Measurements from ENCODE around the gene MAP7. TPM values are rescaled to one million over a fixed set of nuclear protein-coding genes. Genes with fewer than 3 reads are reported as not detected.

The MAP7 gene
- total and polyA plus RNA-seq, 2 donors = 3.3 to 10.4 TPM

GRCh38 chr6:136361787-136362186 lies 188.4 kb downstream of the MAP7 start:
- Histone ChIP-seq H3K4me3 (ENCODE audit: low read depth, low read length) (no peak overlapping the region), H3K36me3 (ENCODE audit: insufficient read depth) (no peaks in the 10 kb centered on the region), H3K27ac (ENCODE audit: low read depth) (no peak overlapping the region), H3K4me1 (ENCODE audit: insufficient read depth) (no peaks in the 10 kb centered on the region)
- no peak for DNase-seq (ENCODE audit: extremely low spot score)
- WGBS = 92% methylated on average over 2 of the region's 2 CpGs

DNA sequence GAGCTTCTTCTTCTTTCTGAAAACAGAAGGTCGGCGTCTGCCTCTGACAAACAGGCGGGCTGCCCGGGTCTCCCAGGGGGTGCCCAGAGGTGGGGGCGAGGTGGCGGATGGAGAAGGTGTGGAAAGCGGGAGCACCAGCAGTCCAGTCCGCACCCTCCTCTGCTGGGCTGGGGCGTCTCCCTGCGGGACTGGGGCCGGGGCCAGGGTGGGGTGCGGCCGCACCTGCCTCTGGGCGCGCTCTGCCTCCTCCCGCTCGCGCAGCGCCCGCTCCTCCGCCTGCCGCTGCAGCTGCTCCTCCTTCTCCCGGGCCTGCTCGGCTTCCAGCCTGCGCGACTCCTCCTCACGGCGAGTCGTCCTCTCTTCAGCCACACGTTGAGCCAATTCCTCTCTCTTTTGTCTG lies 189.4 kb downstream of the MAP7 start:
- H3K27ac ChIP-seq (ENCODE audit: low read depth) = no peak overlapping the region
- WGBS = 96% methylated on average over 30 of the region's 30 CpGs
- no peak overlapping the region for H3K4me3 ChIP-seq (ENCODE audit: low read depth, low read length)
- DNase-seq (ENCODE audit: extremely low spot score) = no peak
- no peaks in the 10 kb centered on the region for H3K4me1 ChIP-seq (ENCODE audit: insufficient read depth)
- no peaks in the 10 kb centered on the region for H3K36me3 ChIP-seq (ENCODE audit: insufficient read depth)

DNA sequence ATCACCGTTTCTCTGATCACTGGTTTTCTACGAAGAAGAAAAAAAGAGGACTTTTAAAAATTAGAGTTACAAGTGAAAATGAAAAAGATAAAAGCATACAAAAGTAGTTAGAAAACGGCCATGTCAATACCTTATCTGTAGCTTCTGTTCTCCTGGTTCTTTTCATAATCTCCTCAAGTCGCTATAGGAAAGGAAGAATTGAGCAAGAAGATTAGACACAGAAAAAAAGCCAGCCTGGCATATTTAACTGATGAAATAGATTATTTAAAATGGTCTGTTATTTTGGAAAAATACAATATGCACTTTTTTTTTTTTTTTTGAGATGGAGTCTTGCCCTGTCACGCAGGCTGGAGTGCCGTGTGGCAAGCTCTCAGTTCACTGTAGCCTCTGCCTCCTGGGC lies 190.4 kb downstream of the MAP7 start:
- Histone ChIP-seq H3K36me3 (ENCODE audit: insufficient read depth) (no peaks in the 10 kb centered on the region), H3K4me1 (ENCODE audit: insufficient read depth) (no peaks in the 10 kb centered on the region), H3K4me3 (ENCODE audit: low read depth, low read length) (no peak overlapping the region), H3K27ac (ENCODE audit: low read depth) (no peak overlapping the region)
- no peak for DNase-seq (ENCODE audit: extremely low spot score)
- 81% methylated on average over 6 of the region's 6 CpGs for WGBS

DNA sequence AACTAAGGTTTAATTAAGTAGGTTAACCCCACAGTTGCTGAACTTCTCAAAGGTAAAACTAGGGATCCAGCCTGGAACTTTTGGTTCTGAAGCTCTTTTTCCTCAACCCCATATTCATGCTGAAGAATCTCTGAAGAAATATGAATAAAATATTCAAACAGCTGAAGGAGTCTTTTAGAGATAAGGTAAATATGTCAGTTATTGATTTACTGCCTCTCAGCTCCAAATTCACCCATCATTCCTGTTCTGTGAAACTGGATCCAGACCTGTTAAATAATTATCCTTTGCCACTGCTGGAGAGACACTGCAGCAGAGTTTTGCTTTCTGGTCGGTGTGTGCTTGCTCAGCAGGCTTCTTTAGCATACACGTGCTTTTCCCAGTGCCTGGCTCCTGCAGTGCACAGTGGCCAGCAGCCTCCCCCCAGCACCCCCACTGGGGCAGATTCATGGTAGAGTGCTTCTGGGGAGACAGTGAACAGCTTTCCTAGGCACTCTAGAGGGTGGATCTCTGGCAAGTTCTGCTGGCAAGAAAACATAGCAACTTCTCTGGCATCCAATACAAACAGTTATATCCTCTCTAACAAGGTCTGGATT lies 198.6 kb downstream of the MAP7 start:
- no peak overlapping the region for H3K27ac ChIP-seq (ENCODE audit: low read depth)
- H3K4me1 ChIP-seq (ENCODE audit: insufficient read depth) = no peaks in the 10 kb centered on the region
- 9% methylated on average over 2 of the region's 2 CpGs for WGBS
- no peak overlapping the region for H3K4me3 ChIP-seq (ENCODE audit: low read depth, low read length)
- no peak for DNase-seq (ENCODE audit: extremely low spot score)
- no peaks in the 10 kb centered on the region for H3K36me3 ChIP-seq (ENCODE audit: insufficient read depth)

GRCh38 chr6:136350914-136351313 lies 199.3 kb downstream of the MAP7 start:
- no peak for DNase-seq (ENCODE audit: extremely low spot score)
- Histone ChIP-seq H3K27ac (ENCODE audit: low read depth) (no peak overlapping the region), H3K36me3 (ENCODE audit: insufficient read depth) (no peaks in the 10 kb centered on the region), H3K4me1 (ENCODE audit: insufficient read depth) (no peaks in the 10 kb centered on the region), H3K4me3 (ENCODE audit: low read depth, low read length) (no peak overlapping the region)
- WGBS = 50% methylated on average over 3 of the region's 3 CpGs

- 66% methylated on average over 2 of the region's 2 CpGs for WGBS
Observed at GRCh38 chr6:136347847-136348246, 202.4 kb downstream of the MAP7 start.

DNA sequence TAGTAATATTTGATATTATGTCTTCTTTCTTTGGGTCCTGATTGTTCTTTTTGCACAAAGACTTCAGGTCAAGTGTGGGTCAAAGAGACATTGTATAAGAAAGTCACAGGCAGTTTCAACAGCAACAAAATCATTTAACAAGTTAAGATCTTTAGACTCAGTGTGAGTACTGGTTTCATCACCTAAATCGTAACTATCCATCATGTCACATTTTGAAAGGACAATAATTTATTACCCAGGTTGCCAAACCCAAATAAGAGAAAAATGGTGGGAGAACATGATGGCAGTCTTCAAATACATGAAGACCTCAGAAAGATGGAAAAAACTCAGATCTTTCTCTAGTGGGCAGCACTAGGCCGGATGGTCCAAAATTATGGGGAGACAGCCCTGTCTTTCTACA lies 205.1 kb downstream of the MAP7 start:
- Histone ChIP-seq H3K4me1 (ENCODE audit: insufficient read depth) (no peaks in the 10 kb centered on the region), H3K4me3 (ENCODE audit: low read depth, low read length) (no peak overlapping the region), H3K36me3 (ENCODE audit: insufficient read depth) (no peaks in the 10 kb centered on the region), H3K27ac (ENCODE audit: low read depth) (no peak overlapping the region)
- WGBS = 95% methylated on average over 2 of the region's 2 CpGs
- no peak for DNase-seq (ENCODE audit: extremely low spot score)

More at GRCh38 chr6:136347847-136348246, 202.4 kb downstream of the MAP7 start:
- no peaks in the 10 kb centered on the region for H3K36me3 ChIP-seq (ENCODE audit: insufficient read depth)
- H3K4me3 ChIP-seq (ENCODE audit: low read depth, low read length) = no peak overlapping the region
- H3K27ac ChIP-seq (ENCODE audit: low read depth) = no peak overlapping the region
- no peaks in the 10 kb centered on the region for H3K4me1 ChIP-seq (ENCODE audit: insufficient read depth)
- DNase-seq (ENCODE audit: extremely low spot score) = no peak

GRCh38 chr6:136344420-136344819 lies 205.8 kb downstream of the MAP7 start:
- Histone ChIP-seq H3K4me3 (ENCODE audit: low read depth, low read length) (no peak overlapping the region), H3K36me3 (ENCODE audit: insufficient read depth) (no peaks in the 10 kb centered on the region), H3K27ac (ENCODE audit: low read depth) (no peak overlapping the region), H3K4me1 (ENCODE audit: insufficient read depth) (no peaks in the 10 kb centered on the region)
- 61% methylated on average over 2 of the region's 2 CpGs for WGBS
- DNase-seq (ENCODE audit: extremely low spot score) = peak; percentile 18

DNA sequence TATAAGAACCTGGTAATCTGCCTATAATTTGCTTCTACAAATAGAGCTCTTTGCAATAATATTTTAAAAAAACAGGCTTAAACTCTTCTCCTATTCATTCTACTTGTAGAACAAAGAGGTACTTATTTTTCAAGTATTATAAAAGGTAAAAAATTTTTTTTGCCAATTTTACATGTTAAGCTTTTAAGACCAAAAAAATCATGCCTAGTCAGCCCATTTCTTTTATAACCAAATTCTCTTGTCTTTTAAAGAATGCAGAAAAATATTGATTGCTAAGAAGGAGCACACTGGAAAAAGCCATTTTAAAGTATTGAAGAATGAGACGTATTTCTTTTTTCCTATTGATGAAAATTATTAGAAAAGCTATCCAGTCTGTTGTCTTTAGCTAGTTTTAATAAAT lies 206.5 kb downstream of the MAP7 start:
- 88% methylated on average over 1 of the region's 1 CpG for WGBS
- no peak overlapping the region for H3K4me3 ChIP-seq (ENCODE audit: low read depth, low read length)

DNA sequence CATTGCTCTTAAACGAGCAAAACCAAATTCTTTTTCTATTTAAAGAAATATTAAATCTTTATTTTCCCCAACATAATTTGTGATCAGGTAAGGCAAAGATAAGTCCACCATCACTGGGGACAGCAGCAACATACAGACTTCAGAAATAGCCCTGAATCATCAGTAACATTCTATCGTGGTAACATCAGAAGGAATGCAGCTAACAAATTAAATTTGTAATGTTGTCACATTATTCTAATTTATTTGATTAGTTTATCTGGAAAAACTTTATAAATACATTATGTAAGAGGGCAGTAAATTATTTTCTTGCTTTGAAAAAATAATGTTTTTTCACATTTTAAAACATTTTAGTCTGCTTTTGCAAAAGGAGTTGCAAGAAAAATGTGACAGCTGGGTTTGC lies 206.9 kb downstream of the MAP7 start:
- Histone ChIP-seq H3K4me1 (ENCODE audit: insufficient read depth) (no peaks in the 10 kb centered on the region), H3K36me3 (ENCODE audit: insufficient read depth) (no peaks in the 10 kb centered on the region), H3K27ac (ENCODE audit: low read depth) (no peak overlapping the region), H3K4me3 (ENCODE audit: low read depth, low read length) (no peak overlapping the region)
- DNase-seq (ENCODE audit: extremely low spot score) = no peak
- 51% methylated on average over 2 of the region's 2 CpGs for WGBS

More for the DNA sequence above, 206.5 kb downstream of the MAP7 start:
- no peak for DNase-seq (ENCODE audit: extremely low spot score)
- Histone ChIP-seq H3K36me3 (ENCODE audit: insufficient read depth) (no peaks in the 10 kb centered on the region), H3K27ac (ENCODE audit: low read depth) (no peak overlapping the region), H3K4me1 (ENCODE audit: insufficient read depth) (no peaks in the 10 kb centered on the region)

- H3K4me1 ChIP-seq (ENCODE audit: insufficient read depth) = no peaks in the 10 kb centered on the region
- WGBS = 69% methylated on average over 3 of the region's 3 CpGs
- no peaks in the 10 kb centered on the region for H3K36me3 ChIP-seq (ENCODE audit: insufficient read depth)
- H3K4me3 ChIP-seq (ENCODE audit: low read depth, low read length) = no peak overlapping the region
- no peak overlapping the region for H3K27ac ChIP-seq (ENCODE audit: low read depth)
- no peak for DNase-seq (ENCODE audit: extremely low spot score)
Observed at GRCh38 chr6:136341967-136342366, 208.3 kb downstream of the MAP7 start.

- H3K27ac ChIP-seq (ENCODE audit: low read depth) = no peak overlapping the region
- DNase-seq (ENCODE audit: extremely low spot score) = no peak
- no peaks in the 10 kb centered on the region for H3K36me3 ChIP-seq (ENCODE audit: insufficient read depth)
- no peak overlapping the region for H3K4me3 ChIP-seq (ENCODE audit: low read depth, low read length)
- 97% methylated on average over 3 of the region's 3 CpGs for WGBS
- H3K4me1 ChIP-seq (ENCODE audit: insufficient read depth) = no peaks in the 10 kb centered on the region
Observed at GRCh38 chr6:136341367-136341766, 208.9 kb downstream of the MAP7 start.

GRCh38 chr6:136338486-136338885 lies 211.7 kb downstream of the MAP7 start:
- H3K4me3 ChIP-seq (ENCODE audit: low read depth, low read length) = no peak overlapping the region
- no peak for DNase-seq (ENCODE audit: extremely low spot score)
- 90% methylated on average over 4 of the region's 4 CpGs for WGBS
- no peaks in the 10 kb centered on the region for H3K4me1 ChIP-seq (ENCODE audit: insufficient read depth)
- H3K36me3 ChIP-seq (ENCODE audit: insufficient read depth) = no peaks in the 10 kb centered on the region
- H3K27ac ChIP-seq (ENCODE audit: low read depth) = no peak overlapping the region

GRCh38 chr6:136337606-136338005 lies 212.6 kb downstream of the MAP7 start:
- no peaks in the 10 kb centered on the region for H3K36me3 ChIP-seq (ENCODE audit: insufficient read depth)
- H3K27ac ChIP-seq (ENCODE audit: low read depth) = no peak overlapping the region
- no peak overlapping the region for H3K4me3 ChIP-seq (ENCODE audit: low read depth, low read length)
- H3K4me1 ChIP-seq (ENCODE audit: insufficient read depth) = no peaks in the 10 kb centered on the region
- DNase-seq (ENCODE audit: extremely low spot score) = no peak
- 88% methylated on average over 3 of the region's 3 CpGs for WGBS

DNA sequence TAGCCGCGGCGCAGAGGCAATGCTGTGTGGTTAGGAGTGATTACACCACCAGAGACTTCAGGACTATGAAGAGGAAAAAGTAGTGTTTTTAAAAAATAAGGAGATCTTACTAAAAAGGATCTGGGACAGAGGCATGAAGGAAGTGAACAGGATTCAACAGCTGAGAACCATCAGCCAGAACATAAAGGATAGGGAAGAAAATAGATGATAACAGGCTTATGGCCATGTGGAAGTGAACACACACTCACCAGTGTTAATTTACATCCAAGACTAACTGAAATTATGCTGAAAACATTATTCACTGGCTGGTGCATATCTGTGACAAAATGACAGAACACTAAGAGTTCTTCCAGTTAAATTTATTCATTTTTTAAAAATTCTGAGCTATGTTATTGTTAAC lies 213.1 kb downstream of the MAP7 start:
- Histone ChIP-seq H3K4me1 (ENCODE audit: insufficient read depth) (no peaks in the 10 kb centered on the region), H3K27ac (ENCODE audit: low read depth) (no peak overlapping the region), H3K36me3 (ENCODE audit: insufficient read depth) (no peaks in the 10 kb centered on the region), H3K4me3 (ENCODE audit: low read depth, low read length) (no peak overlapping the region)
- DNase-seq (ENCODE audit: extremely low spot score) = peak; percentile 32
- 72% methylated on average over 3 of the region's 3 CpGs for WGBS
